Spleen (tissue), 7 donors: ENCODE measurements around the gene PHACTR2.

Experiments
- POLR2A ChIP-seq, 3 donors: fragments of 450-650 bp; IDR thresholded peaks; one replicate each; pipeline ENCODE4 v1.5.1; 2017; ENCODE audit warnings: antibody characterized with exemption in 3 of 3, mild to moderate bottlenecking in 1 of 3
- POLR2AphosphoS5 ChIP-seq, 3 donors: sonication (generic); formaldehyde crosslinking; IDR thresholded peaks; one replicate each; pipeline ENCODE4 v1.5.1; 2017; ENCODE audit warnings: antibody characterized with exemption in 3 of 3
- TF ChIP-seq, protein P1 (sequence below), 11 experiments: fragments of 200-600 bp in 7 of 11; fragments of 450-650 bp in 4 of 11; sonication (generic) in 4 of 11; IDR thresholded peaks in 8 of 11; conservative IDR thresholded peaks in 3 of 11; 1 replicate in 7 of 11; 2 replicates in 4 of 11; pipeline versions ENCODE4 v1.4.0 to v1.8.0; 2016 to 2021; ENCODE audit warnings: antibody characterized with exemption in 11 of 11, inconsistent platforms in 4 of 11, mild to moderate bottlenecking in 1 of 11
- donor health status: DM: no; HTN: no; CAD: no; lungs with moderate emphysema.
- donor health status: DM: no; HTN: no; CAD: no.
- donor health status: DM: no; HTN: no; CAD: no.

DNA sequence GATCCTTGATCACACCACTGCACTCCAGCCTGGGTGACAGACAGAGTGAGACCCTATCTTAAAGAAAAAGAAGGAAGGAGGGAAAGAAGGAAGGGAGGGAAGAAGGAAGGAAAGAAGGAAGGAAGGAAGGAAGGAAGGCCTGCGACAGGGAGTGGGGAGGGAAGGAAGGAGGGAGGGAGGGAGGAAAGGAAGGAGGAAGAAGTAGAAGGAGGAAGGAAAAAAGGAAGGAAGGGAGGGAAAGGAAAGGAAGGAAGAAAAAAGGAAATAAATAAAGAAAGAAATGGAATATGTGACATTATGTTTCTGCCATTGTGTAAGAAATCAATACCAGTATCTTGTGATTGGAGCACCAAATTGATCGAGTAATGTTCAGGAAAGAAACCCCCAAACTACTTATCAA is 16.2 kb downstream of the PHACTR2 start:
- TF ChIP-seq, protein P1, sequence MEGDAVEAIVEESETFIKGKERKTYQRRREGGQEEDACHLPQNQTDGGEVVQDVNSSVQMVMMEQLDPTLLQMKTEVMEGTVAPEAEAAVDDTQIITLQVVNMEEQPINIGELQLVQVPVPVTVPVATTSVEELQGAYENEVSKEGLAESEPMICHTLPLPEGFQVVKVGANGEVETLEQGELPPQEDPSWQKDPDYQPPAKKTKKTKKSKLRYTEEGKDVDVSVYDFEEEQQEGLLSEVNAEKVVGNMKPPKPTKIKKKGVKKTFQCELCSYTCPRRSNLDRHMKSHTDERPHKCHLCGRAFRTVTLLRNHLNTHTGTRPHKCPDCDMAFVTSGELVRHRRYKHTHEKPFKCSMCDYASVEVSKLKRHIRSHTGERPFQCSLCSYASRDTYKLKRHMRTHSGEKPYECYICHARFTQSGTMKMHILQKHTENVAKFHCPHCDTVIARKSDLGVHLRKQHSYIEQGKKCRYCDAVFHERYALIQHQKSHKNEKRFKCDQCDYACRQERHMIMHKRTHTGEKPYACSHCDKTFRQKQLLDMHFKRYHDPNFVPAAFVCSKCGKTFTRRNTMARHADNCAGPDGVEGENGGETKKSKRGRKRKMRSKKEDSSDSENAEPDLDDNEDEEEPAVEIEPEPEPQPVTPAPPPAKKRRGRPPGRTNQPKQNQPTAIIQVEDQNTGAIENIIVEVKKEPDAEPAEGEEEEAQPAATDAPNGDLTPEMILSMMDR (IDR thresholded peaks at IDR 0.05 in 8 of 11, conservative IDR thresholded peaks at IDR 0.05 in 3 of 11): no peak
- TF ChIP-seq POLR2AphosphoS5 (IDR thresholded peaks at IDR 0.05) (no peak), POLR2A (IDR thresholded peaks at IDR 0.05) (no peak)
